ENCODE results near the gene MUC22. TPM values are rescaled to one million over a fixed set of nuclear protein-coding genes. Genes with fewer than 3 reads are reported as not detected.
"Not testable (repeated sequence)": the region's sequence is repeated elsewhere in the genome, so short reads cannot be mapped to it uniquely, and the experiment has no call there.

The MUC22 gene
- total RNA-seq, 3 donors from 2014 or later = not detected

DNA sequence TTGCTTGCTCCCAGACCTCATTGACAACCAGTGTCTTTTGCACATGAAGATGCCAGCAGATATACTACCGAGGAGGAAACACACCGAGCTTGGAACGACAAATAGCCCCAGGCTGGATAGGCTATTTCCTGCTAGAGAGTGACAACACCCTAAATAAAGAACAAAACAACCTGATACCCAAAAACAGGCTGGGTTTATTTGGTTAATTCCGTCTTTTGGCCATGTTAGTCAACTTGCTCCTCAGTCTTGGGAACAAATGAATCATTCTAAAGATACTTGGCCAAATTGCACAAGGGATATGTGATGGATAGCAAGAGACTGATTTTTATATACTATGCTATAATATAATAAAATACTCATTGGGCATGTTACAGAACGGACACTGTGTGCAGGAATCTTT lies 11.5 kb upstream of the MUC22 start:
- TF ChIP-seq, protein P1, sequence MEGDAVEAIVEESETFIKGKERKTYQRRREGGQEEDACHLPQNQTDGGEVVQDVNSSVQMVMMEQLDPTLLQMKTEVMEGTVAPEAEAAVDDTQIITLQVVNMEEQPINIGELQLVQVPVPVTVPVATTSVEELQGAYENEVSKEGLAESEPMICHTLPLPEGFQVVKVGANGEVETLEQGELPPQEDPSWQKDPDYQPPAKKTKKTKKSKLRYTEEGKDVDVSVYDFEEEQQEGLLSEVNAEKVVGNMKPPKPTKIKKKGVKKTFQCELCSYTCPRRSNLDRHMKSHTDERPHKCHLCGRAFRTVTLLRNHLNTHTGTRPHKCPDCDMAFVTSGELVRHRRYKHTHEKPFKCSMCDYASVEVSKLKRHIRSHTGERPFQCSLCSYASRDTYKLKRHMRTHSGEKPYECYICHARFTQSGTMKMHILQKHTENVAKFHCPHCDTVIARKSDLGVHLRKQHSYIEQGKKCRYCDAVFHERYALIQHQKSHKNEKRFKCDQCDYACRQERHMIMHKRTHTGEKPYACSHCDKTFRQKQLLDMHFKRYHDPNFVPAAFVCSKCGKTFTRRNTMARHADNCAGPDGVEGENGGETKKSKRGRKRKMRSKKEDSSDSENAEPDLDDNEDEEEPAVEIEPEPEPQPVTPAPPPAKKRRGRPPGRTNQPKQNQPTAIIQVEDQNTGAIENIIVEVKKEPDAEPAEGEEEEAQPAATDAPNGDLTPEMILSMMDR (IDR thresholded peaks at IDR 0.05) = no peak
- no peak for ATAC-seq
- Histone ChIP-seq H3K4me3 (no peak overlapping the region), H3K36me3 (ENCODE audit: low read depth) (no peaks in the 10 kb centered on the region), H3K9me3 (no peaks in the 10 kb centered on the region), H3K4me1 (ENCODE audit: low read depth) (no peaks in the 10 kb centered on the region)
- DNase-seq = no peak
- intact Hi-C loops (cut with DNase I, micrococcal nuclease) = no loop called here

DNA sequence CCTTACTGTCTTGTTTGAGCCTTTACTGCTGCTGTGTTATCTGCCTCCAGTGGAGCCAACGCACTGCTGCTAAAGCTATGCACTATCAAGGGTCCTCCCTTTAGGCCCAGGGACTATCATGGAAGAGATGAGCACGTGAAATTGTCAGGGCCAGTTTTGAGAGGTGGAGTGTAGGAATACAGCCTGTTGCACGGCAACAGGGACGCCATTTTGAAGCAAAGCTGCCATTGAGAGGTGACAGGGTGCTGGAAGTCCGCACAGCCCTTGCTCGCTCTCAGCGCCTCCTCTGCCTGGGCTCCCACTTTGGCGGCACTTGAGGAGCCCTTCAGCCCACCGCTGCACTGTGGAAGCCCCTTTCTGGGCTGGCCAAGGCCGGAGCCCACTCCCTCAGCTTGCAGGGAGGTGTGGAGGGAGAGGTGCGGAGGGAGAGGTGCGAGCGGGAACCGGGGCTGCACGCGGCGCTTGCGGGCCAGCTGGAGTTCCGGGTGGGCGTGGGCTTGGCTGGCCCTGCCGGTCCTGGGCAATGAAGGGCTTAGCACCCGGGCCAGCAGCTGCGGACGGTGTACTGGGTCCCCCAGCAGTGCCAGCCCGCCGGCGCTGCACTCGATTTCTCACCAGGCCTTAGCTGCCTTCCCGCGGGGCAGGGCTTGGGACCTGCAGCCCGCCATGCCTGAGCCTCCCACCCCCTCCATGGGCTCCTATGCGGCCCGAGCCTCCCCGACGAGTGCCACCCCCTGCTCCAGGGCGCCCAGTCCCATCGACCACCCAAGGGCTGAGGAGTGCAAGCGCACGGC lies 10.0 kb upstream of the MUC22 start:
- H3K36me3 ChIP-seq (ENCODE audit: low read depth); DNase-seq; H3K4me3 ChIP-seq; H3K9me3 ChIP-seq; intact Hi-C loops (cut with DNase I, micrococcal nuclease); H3K4me1 ChIP-seq (ENCODE audit: low read depth); ATAC-seq: not testable (repeated sequence)

DNA sequence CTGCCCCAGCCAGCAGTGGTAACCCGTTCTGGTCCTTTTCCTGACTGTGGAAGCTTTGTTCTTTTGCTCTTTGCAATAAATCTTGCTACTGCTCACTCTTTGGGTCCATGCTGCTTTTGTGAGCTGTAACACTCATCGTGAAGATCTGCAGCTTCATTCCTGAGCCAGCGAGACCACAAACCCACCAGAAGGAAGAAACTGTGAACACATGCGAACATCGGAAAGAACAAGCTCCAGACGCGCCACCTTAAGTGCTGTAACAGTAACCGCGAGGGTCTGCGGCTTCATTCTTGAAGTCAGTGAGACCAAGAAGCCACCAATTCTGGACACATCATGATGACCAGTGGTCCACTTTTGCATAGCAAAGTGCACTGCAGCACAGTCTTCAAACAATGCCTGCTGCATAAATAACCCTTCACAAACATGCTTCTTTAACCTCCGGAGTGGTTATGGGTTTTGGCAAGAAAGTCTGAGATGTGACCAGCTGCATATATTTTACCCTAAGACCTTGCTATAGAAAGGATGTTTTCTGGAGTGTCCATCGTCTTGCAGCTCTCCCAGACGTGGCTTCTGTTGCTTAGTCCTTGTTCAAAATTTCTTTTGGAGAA lies 8.9 kb upstream of the MUC22 start:
- no peak for DNase-seq
- Histone ChIP-seq H3K4me1 (ENCODE audit: low read depth) (no peaks in the 10 kb centered on the region), H3K9me3 (no peaks in the 10 kb centered on the region), H3K4me3 (no peak overlapping the region), H3K36me3 (ENCODE audit: low read depth) (no peaks in the 10 kb centered on the region)
- intact Hi-C loops (cut with DNase I, micrococcal nuclease) = no loop called here
- ATAC-seq = no peak
- TF ChIP-seq, protein P1 (IDR thresholded peaks at IDR 0.05) = no peak

DNA sequence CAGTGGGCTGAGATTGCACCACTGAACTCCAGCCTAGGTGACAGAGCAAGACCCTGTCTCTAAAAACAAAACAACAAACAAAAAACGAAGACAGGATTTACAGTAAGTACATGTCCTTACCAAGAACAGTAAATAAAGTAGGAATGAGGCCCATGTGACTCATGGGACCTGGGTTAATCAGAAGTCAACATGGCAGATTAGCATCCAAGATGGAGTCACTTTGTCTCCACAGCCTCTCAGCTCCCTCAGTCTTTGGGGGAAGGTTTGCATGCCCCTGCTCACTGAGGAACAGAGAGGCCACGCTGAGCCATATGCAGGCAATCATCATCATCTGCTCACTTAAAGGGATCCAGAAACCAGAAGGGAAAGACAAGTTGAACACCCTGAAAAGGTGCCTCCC lies 7.8 kb upstream of the MUC22 start:
- H3K4me1 ChIP-seq (ENCODE audit: low read depth) = no peaks in the 10 kb centered on the region
- no peak for DNase-seq
- no peak for ATAC-seq
- H3K4me3 ChIP-seq = no peak overlapping the region
- H3K9me3 ChIP-seq = no peaks in the 10 kb centered on the region
- no peaks in the 10 kb centered on the region for H3K36me3 ChIP-seq (ENCODE audit: low read depth)
- TF ChIP-seq, protein P1 (IDR thresholded peaks at IDR 0.05) = no peak
- intact Hi-C loops (cut with DNase I, micrococcal nuclease) = no loop called here

DNA sequence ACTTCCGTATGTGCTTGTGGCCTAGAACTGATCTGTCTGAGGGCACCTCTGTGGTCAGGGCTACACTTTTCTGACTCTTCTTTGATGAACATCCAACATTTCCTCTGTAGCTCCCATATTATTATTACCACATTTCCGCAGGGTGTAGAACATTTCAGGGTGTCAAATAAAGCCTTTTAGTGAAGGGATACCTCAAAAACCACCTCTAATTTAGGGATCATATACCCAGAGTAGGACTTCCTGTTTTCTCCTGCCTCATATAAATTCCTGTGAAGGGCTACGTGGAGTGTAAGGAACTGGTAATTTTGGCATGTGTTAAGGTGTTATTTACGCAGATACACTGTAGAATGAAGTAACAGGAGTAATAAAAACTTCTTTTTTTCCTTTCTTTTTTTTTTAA lies 5.5 kb upstream of the MUC22 start:
- H3K36me3 ChIP-seq (ENCODE audit: low read depth) = no peaks in the 10 kb centered on the region
- intact Hi-C loops (cut with DNase I, micrococcal nuclease) = no loop called here
- ATAC-seq (no peak), DNase-seq (no peak)
- TF ChIP-seq, protein P1 (IDR thresholded peaks at IDR 0.05) = no peak
- H3K4me1 ChIP-seq (ENCODE audit: low read depth) = no peaks in the 10 kb centered on the region
- H3K4me3 ChIP-seq = no peak overlapping the region
- no peaks in the 10 kb centered on the region for H3K9me3 ChIP-seq

DNA sequence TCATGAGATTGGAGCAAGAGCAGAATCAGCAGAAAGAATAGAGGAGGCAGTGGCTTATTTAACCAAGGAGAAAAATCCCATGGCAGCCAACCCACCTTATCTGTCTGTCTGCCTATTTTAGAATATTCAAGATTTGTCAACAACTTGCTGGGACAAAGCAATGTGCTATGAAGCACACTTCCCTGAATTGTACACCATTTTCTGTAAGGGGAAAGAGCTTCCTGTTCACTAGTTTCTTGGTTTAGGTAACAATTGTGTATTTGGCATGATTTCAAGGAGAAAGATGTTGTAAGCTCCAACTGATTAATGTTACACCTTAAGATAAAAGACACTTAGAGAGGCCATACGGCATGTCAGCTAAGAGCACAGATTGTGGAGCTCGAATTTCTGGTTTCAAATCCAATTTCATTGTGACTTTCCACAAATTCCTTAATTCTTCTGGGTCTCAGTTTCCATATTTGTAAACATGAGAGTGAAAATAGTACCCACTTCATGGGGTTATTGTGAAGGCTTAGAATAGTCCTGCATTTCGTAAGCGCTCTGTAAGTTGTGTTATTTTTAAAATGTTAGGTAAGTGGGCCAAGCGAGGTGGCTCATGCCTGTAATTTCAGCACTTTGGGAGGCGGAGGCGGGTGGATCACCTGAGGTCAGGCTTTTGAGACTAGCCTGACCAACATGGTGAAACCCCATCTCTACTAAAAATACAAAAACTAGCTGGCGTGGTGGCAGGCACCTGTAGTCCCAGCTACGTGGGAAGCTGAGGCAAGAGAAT lies 4.8 kb upstream of the MUC22 start:
- intact Hi-C loops (cut with DNase I, micrococcal nuclease) = no loop called here
- Histone ChIP-seq H3K4me1 (ENCODE audit: low read depth) (no peaks in the 10 kb centered on the region), H3K9me3 (no peaks in the 10 kb centered on the region), H3K4me3 (no peak overlapping the region), H3K36me3 (ENCODE audit: low read depth) (no peaks in the 10 kb centered on the region)
- ATAC-seq = no peak
- TF ChIP-seq, protein P1 (IDR thresholded peaks at IDR 0.05) = no peak
- DNase-seq = no peak
